Bronchial epithelial cell (primary cell): Measurements from ENCODE around the gene TF. TPM values are rescaled to one million over a fixed set of nuclear protein-coding genes. Genes with fewer than 3 reads are reported as not detected.

Experiments
- DNase-seq: peaks from one replicate; pipeline ENCODE4 v3.0.0-alpha.2; 2010; ENCODE audit warnings: low read depth
- FAIRE-seq: peaks from 2 replicates; lab custom pipeline; 2011; peaks lifted over from hg19 to GRCh38; lab: Jason Lieb, UNC
- H3K27me3 ChIP-seq: 2 replicates; pipeline ENCODE4 v1.5.1; 2011; ENCODE audit warnings: low read length; ENCODE audit not compliant: control insufficient read depth, insufficient read depth
- H3K36me3 ChIP-seq: 2 replicates; pipeline ENCODE4 v1.5.1; 2011; ENCODE audit warnings: low read length; ENCODE audit not compliant: control insufficient read depth, insufficient read depth
- H3K4me3 ChIP-seq: 2 replicates; pipeline ENCODE4 v1.5.1; 2011; ENCODE audit warnings: mild to moderate bottlenecking, low read depth, low read length, control low read depth
- total RNA-seq: library from RNA; depleted of rRNA; stranded (reverse); fragments of >200 nt; gene quantifications from 2 replicates; pipeline ENCODE4 v1.2.1, GENCODE V29; 2014
- TF ChIP-seq, protein P1 (sequence below): IDR thresholded peaks from 2 replicates; pipeline ENCODE4 v1.5.1; 2011; ENCODE audit warnings: mild to moderate bottlenecking, moderate library complexity, low read length, control low read depth, inconsistent platforms; ENCODE audit not compliant: insufficient read depth, severe bottlenecking

Gene TF
- total RNA-seq, 1 donor from 2014 or later: under 0.01 TPM

- FAIRE-seq: peak; percentile 52
- H3K27me3 ChIP-seq: peaks cover 1% of the 10 kb centered on the region
Measured at GRCh38 chr3:133805702-133806475, 59.7 kb downstream of the TF start, which contains the start of gene SRPRB. TSS of gene SRPRB (plus strand) at chr3:133805815. CDS start at chr3:133805849, 34 bp downstream.

DNA sequence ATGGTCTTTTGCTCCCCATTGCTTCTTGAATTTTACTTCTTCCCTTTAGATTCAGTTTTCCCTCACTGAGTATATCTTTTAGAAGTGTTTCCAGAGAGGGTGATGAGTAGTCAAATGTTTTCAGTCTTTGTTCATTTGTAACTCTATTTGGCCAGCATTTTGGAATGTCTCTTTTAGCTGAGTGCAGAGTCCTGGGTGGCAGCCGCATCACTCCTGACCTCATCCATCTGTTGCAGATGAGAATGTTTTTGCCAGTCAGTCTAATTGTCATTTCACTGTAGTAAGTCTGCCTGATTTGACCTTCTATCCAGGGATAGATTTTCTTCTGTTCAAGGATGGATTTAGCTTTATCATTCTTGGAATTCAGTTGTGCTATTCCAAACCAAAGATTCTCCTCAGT is 66.7 kb downstream of the TF start:
- Histone ChIP-seq H3K4me3 (no peak overlapping the region), H3K27me3 (no peaks in the 10 kb centered on the region), H3K36me3 (peaks cover 9% of the 10 kb centered on the region)
- TF ChIP-seq, protein P1, sequence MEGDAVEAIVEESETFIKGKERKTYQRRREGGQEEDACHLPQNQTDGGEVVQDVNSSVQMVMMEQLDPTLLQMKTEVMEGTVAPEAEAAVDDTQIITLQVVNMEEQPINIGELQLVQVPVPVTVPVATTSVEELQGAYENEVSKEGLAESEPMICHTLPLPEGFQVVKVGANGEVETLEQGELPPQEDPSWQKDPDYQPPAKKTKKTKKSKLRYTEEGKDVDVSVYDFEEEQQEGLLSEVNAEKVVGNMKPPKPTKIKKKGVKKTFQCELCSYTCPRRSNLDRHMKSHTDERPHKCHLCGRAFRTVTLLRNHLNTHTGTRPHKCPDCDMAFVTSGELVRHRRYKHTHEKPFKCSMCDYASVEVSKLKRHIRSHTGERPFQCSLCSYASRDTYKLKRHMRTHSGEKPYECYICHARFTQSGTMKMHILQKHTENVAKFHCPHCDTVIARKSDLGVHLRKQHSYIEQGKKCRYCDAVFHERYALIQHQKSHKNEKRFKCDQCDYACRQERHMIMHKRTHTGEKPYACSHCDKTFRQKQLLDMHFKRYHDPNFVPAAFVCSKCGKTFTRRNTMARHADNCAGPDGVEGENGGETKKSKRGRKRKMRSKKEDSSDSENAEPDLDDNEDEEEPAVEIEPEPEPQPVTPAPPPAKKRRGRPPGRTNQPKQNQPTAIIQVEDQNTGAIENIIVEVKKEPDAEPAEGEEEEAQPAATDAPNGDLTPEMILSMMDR: no peak
- DNase-seq (no peak), FAIRE-seq (no peak)

More at GRCh38 chr3:133805702-133806475, 59.7 kb downstream of the TF start, which contains the start of gene SRPRB:
- Histone ChIP-seq H3K4me3 (peak within 1 kb of the TSS; percentile 73), H3K36me3 (peaks cover 4% of the 10 kb centered on the region)
- TF ChIP-seq, protein P1: no peak
- DNase-seq: peak; percentile 45

GRCh38 chr3:133815386-133815785 is 69.2 kb downstream of the TF start:
- TF ChIP-seq, protein P1: no peak
- Histone ChIP-seq H3K27me3 (no peaks in the 10 kb centered on the region), H3K36me3 (peaks cover 8% of the 10 kb centered on the region), H3K4me3 (no peak overlapping the region)
- FAIRE-seq (no peak), DNase-seq (no peak)

GRCh38 chr3:133820129-133820528 is 73.9 kb downstream of the TF start:
- TF ChIP-seq, protein P1: no peak
- H3K4me3 ChIP-seq: no peak overlapping the region
- FAIRE-seq (no peak), DNase-seq (peak; percentile 84)
- H3K27me3 ChIP-seq: no peaks in the 10 kb centered on the region
- peaks cover 10% of the 10 kb centered on the region for H3K36me3 ChIP-seq

DNA sequence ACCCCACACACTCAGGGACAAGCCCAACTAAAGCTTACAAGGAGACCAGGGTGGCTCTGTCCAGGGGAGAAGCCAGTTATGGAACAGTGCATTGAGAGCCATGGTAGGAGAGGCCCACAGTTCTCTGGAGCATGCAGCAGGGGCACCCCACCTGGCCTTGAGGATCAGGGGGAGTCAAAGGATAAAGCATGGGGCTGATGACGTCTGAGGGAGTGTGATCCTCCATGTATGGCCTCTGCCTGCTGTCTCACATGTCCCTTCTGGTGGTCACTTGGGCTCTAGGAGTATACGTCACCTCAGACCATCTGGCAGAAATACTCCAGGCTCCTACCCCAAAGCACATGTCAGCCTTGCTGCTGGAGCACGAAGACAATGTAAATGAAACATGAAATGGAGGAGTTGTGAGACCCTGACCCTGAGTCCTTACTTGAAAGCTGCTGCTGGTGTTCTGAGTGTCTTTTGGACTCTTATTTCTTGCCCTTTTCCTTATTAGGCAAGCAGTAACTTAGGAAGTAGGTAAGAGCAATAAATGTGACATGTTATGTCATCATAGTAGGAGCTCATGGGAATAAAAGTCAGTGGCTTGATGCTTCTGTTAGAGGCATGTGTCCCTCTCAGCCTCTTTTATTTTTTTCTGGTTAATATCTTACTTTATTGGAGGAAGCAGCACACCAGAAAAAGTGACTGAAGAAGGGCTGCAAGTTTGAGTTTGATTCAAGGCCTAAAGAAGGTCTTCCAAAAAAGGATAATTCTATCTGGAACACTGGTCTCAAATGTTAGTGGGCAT is 74.9 kb downstream of the TF start:
- Histone ChIP-seq H3K4me3 (no peak overlapping the region), H3K27me3 (no peaks in the 10 kb centered on the region), H3K36me3 (peaks cover 9% of the 10 kb centered on the region)
- no peak for FAIRE-seq
- TF ChIP-seq, protein P1: no peak
- no peak for DNase-seq
